ENCODE results near the gene AKIRIN2. TPM values are rescaled to one million over a fixed set of nuclear protein-coding genes. Genes with fewer than 3 reads are reported as not detected.

AKIRIN2 gene
- total and polyA plus RNA-seq, 7 experiments from 2014 or later: 28.8 to 197 (median 54.6) TPM

DNA sequence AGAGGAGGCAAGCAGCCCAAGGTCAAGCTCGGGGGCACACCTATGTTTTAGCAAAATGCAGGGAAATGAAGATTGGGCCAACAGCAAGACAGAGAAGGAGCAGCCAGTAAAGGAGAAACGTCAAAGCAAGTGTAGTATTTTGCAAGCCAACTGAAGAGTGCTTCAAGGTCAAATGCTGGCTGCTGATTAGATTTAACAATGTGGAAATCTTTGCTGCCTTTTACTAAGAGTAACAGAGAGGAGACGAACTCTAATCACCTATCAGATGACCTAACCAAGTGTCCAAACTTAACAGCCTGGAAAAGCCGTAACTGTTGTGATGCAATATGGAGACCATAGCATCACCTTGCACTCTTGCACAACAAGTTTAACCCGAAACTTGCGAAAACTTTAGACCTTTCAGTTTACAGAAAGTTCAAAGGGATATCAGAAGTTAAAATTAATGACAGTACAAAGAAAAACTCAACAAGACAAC, 30.4 kb downstream of the AKIRIN2 start:
- Histone ChIP-seq H3K4me1 (ENCODE audit: control insufficient read depth in 2 of 2, insufficient read depth in 2 of 2, low read length in 2 of 2) (no peaks in the 10 kb centered on the region), H3K36me3 (ENCODE audit: control insufficient read depth in 2 of 3, insufficient read depth in 3 of 3, low read length in 3 of 3) (peaks cover 4 to 36% (median 12%) of the 10 kb centered on the region in 3 experiments), H3K9me3 (ENCODE audit: control insufficient read depth in 2 of 3, low read length in 3 of 3) (no peaks in the 10 kb centered on the region), H3K4me3 (ENCODE audit: low read length) (no peak overlapping the region), H3K27ac (ENCODE audit: low read depth, low read length) (no peak overlapping the region), H3K27me3 (ENCODE audit: control insufficient read depth in 2 of 2, insufficient read depth in 2 of 2, low read length in 2 of 2) (no peaks in the 10 kb centered on the region)
- Mint-ChIP-seq H3K4me1 (peaks cover 12 to 23% (median 16%) of the 10 kb centered on the region in 7 donors), H3K9me3 (no peaks in the 10 kb centered on the region), H3K27ac (peak overlapping the region in 7 of 9 donors; percentile 42 to 85 (median 59)), H3K36me3 (peaks cover 8 to 43% (median 30%) of the 10 kb centered on the region in 5 donors), H3K27me3 (no peaks in the 10 kb centered on the region), H3K4me3 (no peak overlapping the region)
- ChIA-PET CTCF (no interaction called here), POLR2A (no interaction called here)
- ATAC-seq (no peak), DNase-seq (no peak)
- intact Hi-C loops (cut with micrococcal nuclease): loop anchor here in 1 of 2 donors (1.0 kb wide), 1 partner anchor 30 kb away; no protein-coding TSS in a partner anchor

DNA sequence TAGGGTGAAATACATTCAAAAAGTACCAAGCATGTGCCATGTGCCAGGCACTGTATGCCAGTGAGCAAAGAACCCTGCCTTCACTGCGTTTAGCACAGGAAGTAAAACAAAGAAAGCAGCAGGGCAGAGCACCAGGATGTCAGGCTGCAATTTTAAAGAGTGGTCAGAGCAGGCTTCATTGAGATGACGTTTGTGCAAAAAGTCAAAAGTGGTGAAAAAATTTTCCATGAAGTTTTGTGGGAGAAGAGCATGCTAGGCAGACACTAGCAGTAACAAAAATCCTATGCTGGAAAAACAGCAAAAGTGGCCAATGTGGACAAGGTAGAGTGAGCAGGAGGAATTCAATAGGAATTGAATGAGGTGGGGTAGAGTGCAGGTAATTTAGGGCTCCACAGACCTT, 31.3 kb downstream of the AKIRIN2 start:
- ATAC-seq (peak; percentile 54), DNase-seq (no peak)
- Histone ChIP-seq H3K9me3 (ENCODE audit: control insufficient read depth in 2 of 3, low read length in 3 of 3) (no peaks in the 10 kb centered on the region), H3K4me1 (ENCODE audit: control insufficient read depth in 2 of 2, insufficient read depth in 2 of 2, low read length in 2 of 2) (no peaks in the 10 kb centered on the region), H3K27ac (ENCODE audit: low read depth, low read length) (no peak overlapping the region), H3K36me3 (ENCODE audit: control insufficient read depth in 2 of 3, insufficient read depth in 3 of 3, low read length in 3 of 3) (peaks cover 4 to 32% (median 9%) of the 10 kb centered on the region in 3 experiments), H3K27me3 (ENCODE audit: control insufficient read depth in 2 of 2, insufficient read depth in 2 of 2, low read length in 2 of 2) (no peaks in the 10 kb centered on the region), H3K4me3 (ENCODE audit: low read length) (no peak overlapping the region)
- ChIA-PET POLR2A (no interaction called here), CTCF (no interaction called here)
- Mint-ChIP-seq H3K27me3 (no peaks in the 10 kb centered on the region), H3K36me3 (peaks cover 8 to 41% (median 28%) of the 10 kb centered on the region in 5 donors), H3K4me3 (no peak overlapping the region), H3K4me1 (peaks cover 12 to 23% (median 16%) of the 10 kb centered on the region in 7 donors), H3K27ac (peak overlapping the region; percentile 20 to 85 (median 51)), H3K9me3 (no peaks in the 10 kb centered on the region)
- intact Hi-C loops (cut with micrococcal nuclease): loop anchor here in 1 of 2 donors (1.0 kb wide), 1 partner anchor 31 kb away; no protein-coding TSS in a partner anchor

DNA sequence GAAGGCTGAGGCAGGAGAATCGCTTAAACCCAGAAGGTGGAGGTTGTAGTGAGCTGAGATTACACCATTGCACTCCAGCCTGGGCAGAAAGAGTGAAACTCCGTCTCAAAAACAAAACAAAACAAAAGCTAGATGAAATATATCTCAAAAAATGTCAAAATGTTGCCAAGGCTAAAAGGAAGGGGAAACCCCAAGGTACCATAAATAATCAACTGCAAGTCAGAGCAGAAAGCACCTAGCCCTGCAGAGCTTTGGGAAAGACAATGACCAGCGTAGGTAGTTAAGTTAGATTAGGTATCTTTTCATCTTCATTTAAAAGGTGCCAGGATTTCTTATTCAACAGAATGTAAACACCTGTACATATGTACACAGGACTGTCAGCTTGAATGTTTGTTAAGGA, 33.0 kb downstream of the AKIRIN2 start:
- peaks cover 12 to 23% (median 16%) of the 10 kb centered on the region in 7 donors for H3K4me1 Mint-ChIP-seq
- CTCF ChIA-PET: no interaction called here
- Histone ChIP-seq H3K4me1 (ENCODE audit: control insufficient read depth in 2 of 2, insufficient read depth in 2 of 2, low read length in 2 of 2) (no peaks in the 10 kb centered on the region), H3K36me3 (ENCODE audit: control insufficient read depth in 2 of 3, insufficient read depth in 3 of 3, low read length in 3 of 3) (peaks cover 0 to 21% (median 0%) of the 10 kb centered on the region in 3 experiments), H3K27ac (ENCODE audit: low read depth, low read length) (no peak overlapping the region), H3K4me3 (ENCODE audit: low read length) (no peak overlapping the region), H3K27me3 (ENCODE audit: control insufficient read depth in 2 of 2, insufficient read depth in 2 of 2, low read length in 2 of 2) (no peaks in the 10 kb centered on the region), H3K9me3 (ENCODE audit: control insufficient read depth in 2 of 3, low read length in 3 of 3) (no peaks in the 10 kb centered on the region)
- no peaks in the 10 kb centered on the region for H3K9me3 Mint-ChIP-seq
- H3K27me3 Mint-ChIP-seq: no peaks in the 10 kb centered on the region
- no peak for DNase-seq
- H3K4me3 Mint-ChIP-seq: no peak overlapping the region
- ATAC-seq: no peak
- H3K27ac Mint-ChIP-seq: peak overlapping the region in 5 of 9 donors; percentile 30 to 70 (median 52)
- intact Hi-C loops (cut with micrococcal nuclease): no loop called here
- POLR2A ChIA-PET: no interaction called here
- peaks cover 3 to 32% (median 17%) of the 10 kb centered on the region in 5 donors for H3K36me3 Mint-ChIP-seq

DNA sequence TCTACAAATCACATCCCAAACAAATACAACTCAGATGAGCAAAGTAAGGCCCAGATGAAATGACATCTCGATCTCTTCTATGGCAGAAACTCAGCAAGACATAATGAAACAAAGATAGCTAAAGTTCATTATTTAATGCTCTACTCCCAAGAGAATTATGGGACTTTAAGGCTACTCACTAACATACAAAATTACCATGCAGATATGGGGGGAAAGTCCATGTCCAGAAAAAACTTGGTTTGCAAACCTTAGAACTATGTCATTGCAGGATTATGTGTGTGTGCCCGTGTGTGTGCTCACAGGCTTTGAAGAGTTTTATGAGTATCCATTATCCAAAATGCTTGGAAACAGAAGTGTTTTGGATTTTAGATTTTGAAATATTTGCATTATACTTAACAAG, 34.0 kb downstream of the AKIRIN2 start:
- Mint-ChIP-seq H3K27ac (peak overlapping the region in 2 of 9 donors; percentile 11 to 21), H3K4me3 (no peak overlapping the region), H3K9me3 (no peaks in the 10 kb centered on the region), H3K36me3 (peaks cover 3 to 37% (median 18%) of the 10 kb centered on the region in 5 donors), H3K27me3 (no peaks in the 10 kb centered on the region), H3K4me1 (peaks cover 12 to 23% (median 16%) of the 10 kb centered on the region in 7 donors)
- ChIA-PET CTCF (interaction anchor here (0.6 kb wide), 1 partner anchor 41 kb away, joined by 6 read pairs; no protein-coding TSS in a partner anchor), POLR2A (interaction anchor here (0.7 kb wide), 1 partner anchor 25 kb away, joined by 3 read pairs; no protein-coding TSS in a partner anchor)
- no peak overlapping the region for H3K4me3 ChIP-seq (ENCODE audit: low read length)
- no peak overlapping the region for H3K27ac ChIP-seq (ENCODE audit: low read depth, low read length)
- ATAC-seq (no peak), DNase-seq (no peak)
- no peaks in the 10 kb centered on the region for H3K27me3 ChIP-seq (ENCODE audit: control insufficient read depth in 2 of 2, insufficient read depth in 2 of 2, low read length in 2 of 2)
- peaks cover 0 to 27% (median 0%) of the 10 kb centered on the region in 3 experiments for H3K36me3 ChIP-seq (ENCODE audit: control insufficient read depth in 2 of 3, insufficient read depth in 3 of 3, low read length in 3 of 3)
- no peaks in the 10 kb centered on the region for H3K4me1 ChIP-seq (ENCODE audit: control insufficient read depth in 2 of 2, insufficient read depth in 2 of 2, low read length in 2 of 2)
- intact Hi-C loops (cut with micrococcal nuclease): no loop called here
- H3K9me3 ChIP-seq (ENCODE audit: control insufficient read depth in 2 of 3, low read length in 3 of 3): no peaks in the 10 kb centered on the region

DNA sequence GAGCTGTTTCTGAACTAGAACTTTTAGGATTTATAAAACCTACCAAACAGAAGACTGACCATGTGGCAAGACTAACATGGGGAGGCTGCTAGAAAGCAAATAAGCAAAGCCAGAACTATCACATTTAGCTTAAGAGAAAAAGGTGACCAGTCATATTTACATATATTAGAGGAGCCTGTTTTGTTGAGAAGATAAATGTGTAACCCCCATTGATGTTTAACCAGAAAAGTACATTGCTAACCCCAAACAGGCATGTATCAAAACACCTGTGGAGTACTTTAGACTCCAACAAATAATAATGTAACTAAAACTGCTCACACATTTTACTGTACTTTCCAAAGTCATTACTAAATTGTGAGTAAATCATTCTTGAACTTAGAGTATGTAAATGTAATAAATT, 35.0 kb downstream of the AKIRIN2 start:
- H3K27ac ChIP-seq (ENCODE audit: low read depth, low read length): no peak overlapping the region
- no peak overlapping the region for H3K4me3 ChIP-seq (ENCODE audit: low read length)
- intact Hi-C loops (cut with micrococcal nuclease): no loop called here
- Mint-ChIP-seq H3K4me1 (peaks cover 12 to 23% (median 16%) of the 10 kb centered on the region in 7 donors), H3K36me3 (peaks cover 3 to 35% (median 20%) of the 10 kb centered on the region in 5 donors), H3K9me3 (no peaks in the 10 kb centered on the region), H3K27me3 (no peaks in the 10 kb centered on the region), H3K27ac (peak overlapping the region in 2 of 9 donors; percentile 28 to 35), H3K4me3 (no peak overlapping the region)
- POLR2A ChIA-PET: no interaction called here
- no peaks in the 10 kb centered on the region for H3K27me3 ChIP-seq (ENCODE audit: control insufficient read depth in 2 of 2, insufficient read depth in 2 of 2, low read length in 2 of 2)
- no peaks in the 10 kb centered on the region for H3K4me1 ChIP-seq (ENCODE audit: control insufficient read depth in 2 of 2, insufficient read depth in 2 of 2, low read length in 2 of 2)
- peaks cover 0 to 18% (median 0%) of the 10 kb centered on the region in 3 experiments for H3K36me3 ChIP-seq (ENCODE audit: control insufficient read depth in 2 of 3, insufficient read depth in 3 of 3, low read length in 3 of 3)
- CTCF ChIA-PET: no interaction called here
- ATAC-seq: no peak
- no peak for DNase-seq
- H3K9me3 ChIP-seq (ENCODE audit: control insufficient read depth in 2 of 3, low read length in 3 of 3): no peaks in the 10 kb centered on the region

DNA sequence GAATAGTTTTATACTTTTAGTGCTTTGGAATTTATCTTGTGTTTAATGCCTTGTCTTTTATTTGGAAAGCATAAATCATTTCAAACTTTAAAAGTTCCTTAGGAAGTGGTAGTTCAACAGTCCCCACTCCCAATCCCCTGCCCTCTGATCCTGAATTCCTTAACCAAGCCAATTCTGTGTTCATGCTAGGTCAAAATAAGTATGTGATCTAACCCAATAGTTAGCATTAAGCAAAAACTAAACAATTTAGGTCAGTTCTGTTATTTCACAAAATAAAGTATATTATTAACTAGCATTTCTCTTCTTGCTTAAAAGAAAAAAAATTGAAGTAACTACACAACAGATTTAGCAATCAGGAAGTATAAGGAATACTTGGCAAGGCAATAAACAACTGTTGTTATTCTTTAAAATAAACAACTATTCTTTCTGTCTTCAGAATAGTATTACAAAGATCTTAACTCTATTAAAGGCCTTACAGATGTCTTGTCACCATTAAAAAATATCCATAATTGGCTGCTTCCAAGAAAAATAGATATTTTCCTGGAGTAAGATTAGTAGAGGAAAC, 37.0 kb downstream of the AKIRIN2 start:
- H3K36me3 Mint-ChIP-seq: peaks cover 9 to 37% (median 21%) of the 10 kb centered on the region in 5 donors
- Histone ChIP-seq H3K4me1 (ENCODE audit: control insufficient read depth in 2 of 2, insufficient read depth in 2 of 2, low read length in 2 of 2) (no peaks in the 10 kb centered on the region), H3K4me3 (ENCODE audit: low read length) (no peak overlapping the region), H3K9me3 (ENCODE audit: control insufficient read depth in 2 of 3, low read length in 3 of 3) (no peaks in the 10 kb centered on the region), H3K27me3 (ENCODE audit: control insufficient read depth in 2 of 2, insufficient read depth in 2 of 2, low read length in 2 of 2) (no peaks in the 10 kb centered on the region), H3K27ac (ENCODE audit: low read depth, low read length) (no peak overlapping the region), H3K36me3 (ENCODE audit: control insufficient read depth in 2 of 3, insufficient read depth in 3 of 3, low read length in 3 of 3) (peaks cover 0 to 23% (median 0%) of the 10 kb centered on the region in 3 experiments)
- intact Hi-C loops (cut with micrococcal nuclease): no loop called here
- DNase-seq (no peak), ATAC-seq (no peak)
- peaks cover 0 to 6% (median 5%) of the 10 kb centered on the region in 7 donors for H3K4me1 Mint-ChIP-seq
- ChIA-PET POLR2A (no interaction called here), CTCF (no interaction called here)
- peak overlapping the region in 2 of 9 donors; percentile 28 to 82 for H3K27ac Mint-ChIP-seq
- no peak overlapping the region for H3K4me3 Mint-ChIP-seq
- H3K9me3 Mint-ChIP-seq: no peaks in the 10 kb centered on the region
- no peaks in the 10 kb centered on the region for H3K27me3 Mint-ChIP-seq

Measured in naive thymus-derived CD4-positive, alpha-beta T cell (primary cell).